NCI-H446 (cell line): ENCODE data around the gene CAMK2G.
A peak's percentile ranks its signal among the peaks of the same experiment; 100 is the strongest.

ENCODE experiments used
- DNase-seq, 2 experiments: peaks; one replicate each; lab custom pipeline; 2025; lab: John Stamatoyannopoulos, UW

CAMK2G gene

GRCh38 chr10:73771722-73772280 lies 102.6 kb downstream of the CAMK2G start:
- DNase-seq, result peak in 1 of 2 experiments; percentile 64

- no peak for DNase-seq
Observed at GRCh38 chr10:73769396-73769795, 105.0 kb downstream of the CAMK2G start.

- DNase-seq, result no peak
Observed at GRCh38 chr10:73768881-73769280, 105.5 kb downstream of the CAMK2G start.

GRCh38 chr10:73765066-73765465 lies 109.3 kb downstream of the CAMK2G start:
- no peak for DNase-seq

- no peak for DNase-seq
Observed at GRCh38 chr10:73763343-73763742, 111.0 kb downstream of the CAMK2G start.

GRCh38 chr10:73762915-73763314 lies 111.4 kb downstream of the CAMK2G start:
- no peak for DNase-seq
